Prostate gland (tissue), 2 donors: Measurements from ENCODE around the gene DUSP14. TPM values are rescaled to one million over a fixed set of nuclear protein-coding genes. Genes with fewer than 3 reads are reported as not detected.

ENCODE experiments used
- DNase-seq: peaks from one replicate; pipeline ENCODE4 v3.0.0-alpha.2; 2019; ENCODE audit warnings: low spot score
- H3K27ac ChIP-seq, 2 donors: fragments of 200-600 bp; sonication (generic); 2 replicates each; pipeline ENCODE4 v1.5.1; 2017 to 2019
- H3K27me3 ChIP-seq: fragments of 200-600 bp; sonication (generic); replicated peaks from 2 replicates; pipeline ENCODE4 v1.5.1; 2019; ENCODE audit not compliant: insufficient read depth
- H3K36me3 ChIP-seq, 2 donors: fragments of 200-600 bp; sonication (generic); 1 replicate in 1 of 2; 2 replicates in 1 of 2; pipeline versions ENCODE4 v1.5.1 to v1.8.1; 2017 to 2019
- H3K4me1 ChIP-seq: fragments of 200-600 bp; sonication (generic); replicated peaks from 2 replicates; pipeline ENCODE4 v1.5.1; 2019
- H3K4me3 ChIP-seq, 2 donors: fragments of 200-600 bp; sonication (generic); 2 replicates each; pipeline ENCODE4 v1.5.1; 2017 to 2019
- H3K9me3 ChIP-seq: fragments of 200-600 bp; sonication (generic); 2 replicates; pipeline ENCODE4 v1.5.1; 2017
- POLR2A ChIP-seq: fragments of 450-650 bp; IDR thresholded peaks from one replicate; pipeline ENCODE4 v1.6.1; 2016; ENCODE audit warnings: antibody characterized with exemption, mild to moderate bottlenecking
- POLR2AphosphoS5 ChIP-seq: sonication (generic); formaldehyde crosslinking; IDR thresholded peaks from one replicate; pipeline ENCODE4 v1.6.1; 2017; ENCODE audit warnings: antibody characterized with exemption
- WGBS: methylation state at CpG from one replicate; pipeline ENCODE4 v1.1.5; 2018; 5-methylcytosine and 5-hydroxymethylcytosine counted together
- intact Hi-C: fragments of 100-400 bp; cut with DNase I; formaldehyde crosslinking; loops from one replicate; pipeline ENCODE4 v1.14.2; 2022
- total RNA-seq, 2 donors: library from RNA; depleted of rRNA; stranded (reverse); fragments of >200 nt; gene quantifications; one replicate each; pipeline ENCODE4 v1.1.0, GENCODE V29; 2016
- TF ChIP-seq, protein P1 (sequence below), 4 experiments: fragments of 200-600 bp in 2 of 4; fragments of 450-650 bp in 2 of 4; sonication (generic) in 2 of 4; IDR thresholded peaks; 1 replicate in 3 of 4; 2 replicates in 1 of 4; pipeline ENCODE4 v1.5.1; 2016 to 2019; ENCODE audit warnings: antibody characterized with exemption in 4 of 4, mild to moderate bottlenecking in 2 of 4, moderate library complexity in 2 of 4

Gene DUSP14
- total RNA-seq, 2 donors from 2014 or later: 28.7 to 31.0 TPM

DNA sequence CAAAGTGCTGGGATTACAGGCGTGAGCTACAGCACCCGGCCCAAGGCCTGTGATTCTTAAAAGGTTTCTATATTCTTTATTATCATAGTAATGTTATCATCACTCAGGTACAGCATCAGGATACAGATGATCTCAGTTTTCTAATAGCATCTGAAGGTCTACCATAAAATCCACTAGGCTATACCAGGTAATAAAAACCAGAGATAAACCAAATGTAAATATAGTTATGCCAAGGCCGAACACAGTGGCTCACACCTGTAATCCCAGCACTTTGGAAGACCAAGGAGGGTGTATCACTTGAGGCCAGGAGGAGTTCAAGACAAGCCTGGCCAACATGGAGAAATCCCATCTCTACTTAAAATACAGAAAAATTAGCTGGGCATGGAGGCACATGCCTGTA is 65.7 kb downstream of the DUSP14 start:
- H3K9me3 ChIP-seq: no peaks in the 10 kb centered on the region
- 90% methylated on average over 3 of the region's 3 CpGs for WGBS
- H3K36me3 ChIP-seq: peaks cover 0 to 5% of the 10 kb centered on the region in 2 donors
- no peak overlapping the region for H3K27ac ChIP-seq
- intact Hi-C loops: no loop called here
- TF ChIP-seq POLR2A (no peak), POLR2AphosphoS5 (no peak)
- TF ChIP-seq, protein P1, sequence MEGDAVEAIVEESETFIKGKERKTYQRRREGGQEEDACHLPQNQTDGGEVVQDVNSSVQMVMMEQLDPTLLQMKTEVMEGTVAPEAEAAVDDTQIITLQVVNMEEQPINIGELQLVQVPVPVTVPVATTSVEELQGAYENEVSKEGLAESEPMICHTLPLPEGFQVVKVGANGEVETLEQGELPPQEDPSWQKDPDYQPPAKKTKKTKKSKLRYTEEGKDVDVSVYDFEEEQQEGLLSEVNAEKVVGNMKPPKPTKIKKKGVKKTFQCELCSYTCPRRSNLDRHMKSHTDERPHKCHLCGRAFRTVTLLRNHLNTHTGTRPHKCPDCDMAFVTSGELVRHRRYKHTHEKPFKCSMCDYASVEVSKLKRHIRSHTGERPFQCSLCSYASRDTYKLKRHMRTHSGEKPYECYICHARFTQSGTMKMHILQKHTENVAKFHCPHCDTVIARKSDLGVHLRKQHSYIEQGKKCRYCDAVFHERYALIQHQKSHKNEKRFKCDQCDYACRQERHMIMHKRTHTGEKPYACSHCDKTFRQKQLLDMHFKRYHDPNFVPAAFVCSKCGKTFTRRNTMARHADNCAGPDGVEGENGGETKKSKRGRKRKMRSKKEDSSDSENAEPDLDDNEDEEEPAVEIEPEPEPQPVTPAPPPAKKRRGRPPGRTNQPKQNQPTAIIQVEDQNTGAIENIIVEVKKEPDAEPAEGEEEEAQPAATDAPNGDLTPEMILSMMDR (IDR thresholded peaks at IDR 0.05): no peak
- no peak for DNase-seq
- no peak overlapping the region for H3K4me3 ChIP-seq
- H3K27me3 ChIP-seq: no peaks in the 10 kb centered on the region
- H3K4me1 ChIP-seq: no peaks in the 10 kb centered on the region

DNA sequence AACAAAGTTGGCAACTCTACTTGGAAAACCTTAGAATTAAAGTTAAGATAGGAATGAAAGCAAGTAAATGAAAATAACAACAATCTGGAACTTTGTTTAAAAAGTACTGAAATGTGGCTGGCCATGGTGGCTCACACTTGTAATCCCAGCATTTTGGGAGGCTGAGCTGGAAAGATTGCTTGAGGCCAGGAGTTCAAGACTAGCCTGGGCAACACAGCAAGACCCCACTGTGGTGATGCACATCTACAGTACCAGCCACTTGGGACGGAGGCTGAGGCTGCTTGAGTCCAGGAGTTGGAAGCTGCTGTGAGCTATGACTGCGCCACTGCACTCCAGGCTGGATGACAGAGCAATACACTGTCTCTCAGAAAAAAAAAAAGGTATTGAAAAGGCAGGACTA is 67.8 kb downstream of the DUSP14 start:
- Histone ChIP-seq H3K27ac (no peak overlapping the region), H3K27me3 (no peaks in the 10 kb centered on the region), H3K36me3 (peaks cover 0 to 5% of the 10 kb centered on the region in 2 donors), H3K9me3 (no peaks in the 10 kb centered on the region), H3K4me1 (no peaks in the 10 kb centered on the region), H3K4me3 (no peak overlapping the region)
- TF ChIP-seq POLR2A (no peak), POLR2AphosphoS5 (no peak)
- TF ChIP-seq, protein P1 (IDR thresholded peaks at IDR 0.05): no peak
- intact Hi-C loops: no loop called here
- DNase-seq: no peak
- WGBS: 100% methylated on average over 2 of the region's 2 CpGs

DNA sequence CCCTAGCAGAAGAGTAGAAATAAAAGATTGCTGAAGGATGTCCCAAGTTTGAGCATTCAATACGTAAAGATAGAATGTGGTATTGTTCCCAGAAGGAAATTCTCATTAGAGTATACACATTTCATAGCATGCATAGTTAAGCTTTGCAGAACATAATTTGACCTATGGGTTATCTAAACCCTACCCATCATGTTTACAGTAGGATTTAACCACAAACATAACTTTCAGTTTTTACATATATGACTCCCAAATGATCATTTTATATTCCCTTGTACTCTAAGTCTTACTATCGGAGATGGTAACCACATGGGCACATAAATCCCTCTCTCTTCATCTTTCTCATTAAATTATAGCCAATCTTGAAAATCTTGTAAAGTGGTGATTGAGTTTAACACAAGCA is 68.6 kb downstream of the DUSP14 start:
- H3K9me3 ChIP-seq: no peaks in the 10 kb centered on the region
- H3K27ac ChIP-seq: no peak overlapping the region
- no peak overlapping the region for H3K4me3 ChIP-seq
- no peaks in the 10 kb centered on the region for H3K4me1 ChIP-seq
- WGBS: 95% methylated on average over 2 of the region's 2 CpGs
- TF ChIP-seq POLR2A (no peak), POLR2AphosphoS5 (no peak)
- TF ChIP-seq, protein P1 (IDR thresholded peaks at IDR 0.05): no peak
- no peaks in the 10 kb centered on the region for H3K27me3 ChIP-seq
- intact Hi-C loops: no loop called here
- peaks cover 0 to 5% of the 10 kb centered on the region in 2 donors for H3K36me3 ChIP-seq
- DNase-seq: no peak

DNA sequence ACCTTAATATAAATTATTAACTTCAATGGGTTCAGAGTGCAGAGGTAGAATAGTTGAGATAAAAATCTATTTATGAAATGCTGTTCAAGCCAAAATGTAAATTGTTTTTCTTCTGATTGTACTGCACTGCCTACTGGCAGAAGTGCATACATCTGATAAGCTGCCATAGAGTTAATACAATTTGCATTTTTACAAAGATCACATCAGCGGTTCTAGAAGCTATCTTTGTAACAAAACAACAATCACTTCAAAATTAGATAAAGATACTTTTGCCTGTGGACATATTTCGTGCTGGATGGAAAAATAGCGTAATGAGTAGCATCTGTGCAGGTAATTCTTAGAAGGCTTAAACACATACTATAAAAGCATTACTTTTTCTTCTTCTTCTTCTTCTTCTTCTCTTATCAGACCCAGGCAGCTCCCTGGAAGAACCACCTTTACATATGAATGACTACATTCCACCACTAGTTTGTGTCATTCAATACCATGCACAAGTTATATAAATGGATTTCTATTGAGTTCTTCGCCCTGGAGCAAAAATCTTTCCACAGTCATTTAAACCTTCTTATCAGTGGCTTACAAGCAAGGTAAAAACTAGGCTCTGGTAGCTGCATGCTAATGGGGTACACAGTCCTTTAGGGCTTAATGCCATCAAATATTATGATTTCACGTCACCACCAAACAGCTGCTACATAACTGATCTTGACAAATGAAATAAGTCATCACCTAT is 72.5 kb downstream of the DUSP14 start:
- H3K27me3 ChIP-seq: no peaks in the 10 kb centered on the region
- peaks cover 0 to 5% of the 10 kb centered on the region in 2 donors for H3K36me3 ChIP-seq
- H3K4me1 ChIP-seq: no peaks in the 10 kb centered on the region
- no peak overlapping the region for H3K27ac ChIP-seq
- no peak overlapping the region for H3K4me3 ChIP-seq
- 84% methylated on average over 5 of the region's 5 CpGs for WGBS
- DNase-seq: no peak
- no peaks in the 10 kb centered on the region for H3K9me3 ChIP-seq
- intact Hi-C loops: no loop called here
- no peak for TF ChIP-seq POLR2AphosphoS5
- TF ChIP-seq, protein P1 (IDR thresholded peaks at IDR 0.05): no peak

Other genes starting within 250 kb of the DUSP14 start
- not detected for gene C17orf78, start 113.9 kb upstream of the DUSP14 start, total RNA-seq
- gene ACACA, start 83.1 kb upstream of the DUSP14 start, total RNA-seq: 10 to 100 TPM; 54.2 to 71.3 TPM
- gene TADA2A, start 83.0 kb upstream of the DUSP14 start, total RNA-seq: 10 to 100 TPM; 13.0 to 29.7 TPM
- 10 to 100 TPM; 33.0 to 34.8 TPM for gene SYNRG, start 119.5 kb downstream of the DUSP14 start, total RNA-seq
- gene DDX52, start 153.6 kb downstream of the DUSP14 start, total RNA-seq: 10 to 100 TPM; 14.8 to 17.5 TPM